UCSD-AML1 (cell line): ENCODE data around the gene DRC3.
"Not testable (repeated sequence)": the region's sequence is repeated elsewhere in the genome, so short reads cannot be mapped to it uniquely, and the experiment has no call there.

ENCODE experiments used
- DNase-seq: peaks from one replicate; lab custom pipeline; 2025; ENCODE audit not compliant: unreplicated experiment; lab: John Stamatoyannopoulos, UW

Gene DRC3

GRCh38 chr17:17941015-17941414, 31.6 kb upstream of the DRC3 start:
- DNase-seq, result no peak

GRCh38 chr17:17942846-17943245, 29.8 kb upstream of the DRC3 start:
- DNase-seq, result no peak

- DNase-seq, result no peak
These were observed 29.2 kb upstream of the DRC3 start for GRCh38 chr17:17943281-17943984.

- DNase-seq, result no peak
These were observed 28.4 kb upstream of the DRC3 start for GRCh38 chr17:17944242-17944641.

- no peak for DNase-seq
These were observed 27.9 kb upstream of the DRC3 start for GRCh38 chr17:17944743-17945142.

GRCh38 chr17:17946093-17946492, 26.6 kb upstream of the DRC3 start:
- no peak for DNase-seq

GRCh38 chr17:17947309-17947708, 25.4 kb upstream of the DRC3 start:
- DNase-seq, result no peak

- DNase-seq, result no peak
These were observed 24.7 kb upstream of the DRC3 start for GRCh38 chr17:17947966-17948365.

GRCh38 chr17:17950347-17950746, 22.3 kb upstream of the DRC3 start:
- no peak for DNase-seq

GRCh38 chr17:17950806-17951205, 21.9 kb upstream of the DRC3 start:
- DNase-seq, result no peak

GRCh38 chr17:17951524-17951923, 21.1 kb upstream of the DRC3 start:
- no peak for DNase-seq

- DNase-seq, result no peak
These were observed 20.0 kb upstream of the DRC3 start for GRCh38 chr17:17952691-17953090.

- DNase-seq, result no peak
These were observed 18.6 kb upstream of the DRC3 start for GRCh38 chr17:17954079-17954478.

- not testable (repeated sequence) for DNase-seq
These were observed 16.8 kb upstream of the DRC3 start for GRCh38 chr17:17955790-17956341.

GRCh38 chr17:17957584-17957916, 15.1 kb upstream of the DRC3 start:
- no peak for DNase-seq

- no peak for DNase-seq
These were observed 13.7 kb upstream of the DRC3 start for GRCh38 chr17:17958982-17959381.

GRCh38 chr17:17959520-17960361, 12.9 kb upstream of the DRC3 start:
- no peak for DNase-seq

- no peak for DNase-seq
These were observed 12.1 kb upstream of the DRC3 start for GRCh38 chr17:17960500-17961030.

GRCh38 chr17:17963066-17963465, 9.6 kb upstream of the DRC3 start:
- DNase-seq, result no peak

GRCh38 chr17:17963694-17964436, 8.8 kb upstream of the DRC3 start:
- no peak for DNase-seq

GRCh38 chr17:17964710-17965109, 8.0 kb upstream of the DRC3 start:
- DNase-seq, result no peak
